SW480 (cell line): ENCODE measurements around the gene HCCS.

Experiments used
- DNase-seq: peaks from one replicate; pipeline ENCODE4 v3.0.0-alpha.2; 2016; ENCODE audit warnings: low spot score

The HCCS gene

DNA sequence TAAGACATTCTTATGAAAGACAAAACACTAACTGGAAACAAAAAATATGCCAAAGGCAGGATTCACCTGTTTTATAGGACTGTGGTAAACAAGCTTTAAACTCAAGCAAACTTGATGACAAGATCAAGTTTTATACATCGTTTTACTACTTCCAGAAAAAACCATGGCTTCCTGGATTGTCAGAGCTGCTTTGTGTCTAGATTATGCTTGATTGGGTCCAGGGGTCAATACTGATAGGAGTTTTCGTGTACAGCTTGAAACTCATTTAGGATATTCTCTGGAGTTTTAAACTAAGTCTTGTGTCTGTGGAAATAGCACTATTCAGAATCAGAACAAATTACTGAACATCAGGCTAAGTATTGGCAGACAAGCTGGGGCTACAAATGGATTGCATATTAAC lies 13.0 kb downstream of the HCCS start:
- DNase-seq, result no peak

DNA sequence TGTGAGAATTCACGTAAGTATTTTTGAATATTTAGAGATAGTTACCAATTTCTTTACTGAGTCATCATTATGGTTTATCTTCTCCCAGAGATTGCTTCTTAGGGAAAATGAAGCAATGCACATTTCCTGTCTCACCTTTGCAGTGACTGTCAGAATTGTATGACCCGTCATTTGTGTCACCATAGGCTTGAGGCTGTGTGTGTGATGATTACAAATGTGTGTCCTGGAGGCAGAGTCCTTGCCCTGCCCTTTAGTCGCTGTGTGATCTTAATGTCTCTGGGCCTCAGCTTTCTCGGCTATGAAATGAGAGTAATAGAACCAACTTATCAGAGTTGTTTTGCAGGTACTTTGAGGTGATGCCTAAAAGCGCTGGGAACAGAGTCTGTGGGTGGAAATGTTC lies 13.9 kb downstream of the HCCS start:
- DNase-seq, result no peak

DNA sequence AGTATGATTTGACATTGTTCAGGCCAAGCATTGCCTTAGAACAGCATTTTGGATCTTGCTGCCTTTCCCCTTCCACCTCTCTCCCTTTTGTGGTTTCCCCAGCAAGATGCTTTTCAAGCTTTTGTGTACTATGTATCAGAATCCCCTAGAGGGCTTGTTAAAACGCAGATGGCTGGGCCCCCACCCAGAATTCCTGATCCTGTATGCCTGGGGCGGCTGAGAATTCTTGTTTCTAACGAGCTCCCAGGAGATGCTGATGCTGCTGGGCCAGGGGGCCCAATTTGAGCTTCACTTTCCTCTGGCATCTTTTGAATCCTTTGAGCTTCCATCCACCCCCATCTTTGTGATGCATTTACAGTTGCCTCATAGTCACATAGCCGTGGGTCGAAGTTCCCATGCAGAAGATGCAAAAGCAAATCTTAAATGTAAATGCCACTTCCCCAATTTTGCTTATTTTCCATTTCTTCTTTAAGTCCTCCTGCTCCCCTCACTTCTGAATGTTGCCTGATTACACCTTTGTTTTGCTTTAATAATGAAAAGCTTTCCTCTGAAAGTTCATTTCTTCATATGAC lies 18.5 kb downstream of the HCCS start:
- DNase-seq, result no peak

DNA sequence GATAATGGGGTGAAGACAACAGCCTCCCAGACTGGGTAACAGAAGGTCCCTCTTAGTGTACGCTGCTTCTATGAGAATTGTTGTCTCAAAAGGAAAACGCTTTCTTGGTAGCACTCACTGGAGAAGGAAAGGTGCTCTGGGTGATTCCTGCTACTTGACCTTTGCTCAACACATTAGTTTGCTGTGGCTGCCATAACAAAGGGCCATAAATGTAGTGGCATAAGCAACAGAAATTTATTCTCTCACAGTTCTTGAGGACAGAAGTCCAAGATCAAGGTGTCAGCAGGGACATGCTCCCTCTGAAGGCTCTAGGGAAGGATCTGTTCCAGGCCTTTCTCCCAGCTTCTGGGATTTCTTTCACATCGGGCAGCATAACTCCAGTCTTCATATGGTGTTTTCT lies 19.0 kb downstream of the HCCS start:
- no peak for DNase-seq

DNA sequence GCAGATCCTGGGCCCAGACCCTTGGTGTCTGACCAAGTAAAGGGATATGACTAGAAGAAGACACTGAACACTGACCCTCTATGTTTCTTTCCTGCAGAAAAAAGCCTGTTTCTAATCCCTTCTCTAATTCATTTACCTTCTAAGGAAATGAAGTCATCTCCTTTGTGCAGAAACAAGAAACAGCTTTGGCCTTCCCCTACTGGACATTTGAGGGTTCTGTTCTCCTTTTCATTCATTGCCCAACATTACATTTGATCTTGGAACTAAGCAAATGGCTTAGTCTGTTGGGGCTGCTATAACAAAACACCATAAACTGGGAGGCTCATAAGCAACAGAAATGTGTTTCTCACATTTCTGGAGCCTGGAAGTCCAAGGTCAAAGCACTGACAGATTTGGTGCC lies 20.0 kb downstream of the HCCS start:
- DNase-seq, result no peak

DNA sequence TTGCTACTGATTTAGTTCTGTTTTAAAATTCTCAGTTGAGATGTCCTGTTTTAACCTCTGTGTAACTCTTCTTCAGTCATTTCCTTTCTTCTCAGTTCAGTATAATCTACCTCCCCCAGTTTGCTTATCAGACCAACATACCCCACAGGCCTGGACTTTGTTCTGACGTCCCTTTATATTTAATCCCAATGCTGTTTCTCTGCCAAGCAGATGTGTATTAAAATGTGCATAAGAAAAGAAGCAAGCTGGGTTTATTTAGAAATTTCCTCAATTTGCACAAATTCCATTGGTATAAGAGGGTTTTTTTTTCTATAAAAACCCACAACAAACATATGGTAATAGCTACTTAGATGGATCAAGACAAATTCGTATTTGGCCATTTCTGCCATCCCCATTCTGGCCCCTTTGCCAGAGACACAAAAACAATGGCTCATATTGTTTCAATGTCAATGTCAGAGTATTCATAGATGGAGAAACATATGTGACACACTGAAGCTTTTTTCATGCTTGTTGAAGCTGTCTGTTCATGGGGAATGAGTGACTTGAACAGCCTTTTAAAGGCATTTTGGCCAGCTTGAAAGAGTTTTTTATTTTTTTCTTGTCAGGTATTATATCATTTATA lies 24.5 kb downstream of the HCCS start:
- DNase-seq, result no peak

DNA sequence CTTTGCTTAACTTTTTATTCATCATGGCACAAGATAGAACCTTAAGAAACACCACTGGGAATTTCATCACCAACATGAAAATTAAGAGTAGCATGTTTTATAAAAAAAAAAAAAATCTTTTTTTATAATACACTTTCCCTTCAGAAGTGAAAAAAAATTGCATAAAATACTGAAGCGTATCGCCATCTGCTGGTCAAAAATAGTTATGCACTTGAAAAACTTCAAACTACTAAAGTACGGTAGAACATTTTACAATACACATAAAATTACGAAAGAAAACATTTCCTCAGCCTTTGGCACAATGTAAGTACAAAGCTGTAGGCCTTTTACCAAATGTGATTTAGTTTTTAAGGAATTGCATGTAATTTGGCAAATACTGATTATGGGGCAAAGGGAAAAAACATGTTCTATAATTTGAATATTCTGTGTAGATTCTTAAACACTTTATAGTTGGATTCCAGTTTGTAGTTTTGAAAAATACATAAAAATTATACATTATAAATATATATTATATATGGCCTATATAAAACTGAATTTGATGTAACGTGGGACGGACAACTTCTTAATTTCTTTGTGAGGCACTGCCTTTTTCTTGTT lies 26.5 kb downstream of the HCCS start:
- peak; percentile 9 for DNase-seq

DNA sequence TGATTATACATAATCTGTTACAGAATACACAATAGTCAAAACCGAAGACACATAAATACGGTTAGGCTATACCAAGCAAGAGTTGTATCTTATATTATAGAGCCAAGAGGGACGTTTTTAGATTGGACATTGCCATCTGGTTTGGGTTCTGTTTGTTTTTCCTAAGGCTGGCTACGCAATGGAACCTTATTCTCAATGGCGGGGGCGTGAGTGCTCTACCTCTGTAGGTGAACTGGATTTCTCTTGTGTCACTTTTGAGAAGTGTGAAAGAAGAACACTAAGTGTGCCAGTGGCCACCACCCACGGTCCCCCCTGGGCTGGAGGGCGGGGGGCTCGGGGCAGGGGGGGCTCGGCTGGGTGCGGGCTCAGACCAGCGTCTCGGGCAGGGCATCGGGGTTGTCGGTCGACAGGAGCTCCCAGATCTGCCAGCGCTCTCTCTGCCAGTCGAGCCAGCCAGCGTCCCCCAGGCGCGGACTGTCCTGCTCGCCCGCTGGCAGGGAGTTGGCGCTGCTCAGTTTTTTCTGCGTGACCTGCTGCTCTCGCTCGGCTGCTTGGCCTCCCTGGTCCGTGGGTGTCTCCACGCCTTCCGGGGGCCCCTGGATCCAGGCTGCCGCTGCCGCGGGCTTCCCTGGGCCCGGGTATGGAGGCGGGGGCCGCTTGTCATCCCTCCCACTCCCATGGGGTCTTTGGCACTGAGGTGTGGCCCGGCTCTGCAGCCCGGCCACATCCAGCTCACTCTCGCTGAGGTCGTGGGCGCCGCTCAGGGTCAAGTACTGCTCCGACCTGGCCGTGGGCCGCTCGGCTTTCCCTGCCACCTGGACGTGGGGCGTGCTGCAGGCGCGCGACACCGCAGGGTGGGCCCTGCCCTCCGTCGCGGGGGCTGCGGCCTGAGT lies 27.6 kb downstream of the HCCS start:
- no peak for DNase-seq

DNA sequence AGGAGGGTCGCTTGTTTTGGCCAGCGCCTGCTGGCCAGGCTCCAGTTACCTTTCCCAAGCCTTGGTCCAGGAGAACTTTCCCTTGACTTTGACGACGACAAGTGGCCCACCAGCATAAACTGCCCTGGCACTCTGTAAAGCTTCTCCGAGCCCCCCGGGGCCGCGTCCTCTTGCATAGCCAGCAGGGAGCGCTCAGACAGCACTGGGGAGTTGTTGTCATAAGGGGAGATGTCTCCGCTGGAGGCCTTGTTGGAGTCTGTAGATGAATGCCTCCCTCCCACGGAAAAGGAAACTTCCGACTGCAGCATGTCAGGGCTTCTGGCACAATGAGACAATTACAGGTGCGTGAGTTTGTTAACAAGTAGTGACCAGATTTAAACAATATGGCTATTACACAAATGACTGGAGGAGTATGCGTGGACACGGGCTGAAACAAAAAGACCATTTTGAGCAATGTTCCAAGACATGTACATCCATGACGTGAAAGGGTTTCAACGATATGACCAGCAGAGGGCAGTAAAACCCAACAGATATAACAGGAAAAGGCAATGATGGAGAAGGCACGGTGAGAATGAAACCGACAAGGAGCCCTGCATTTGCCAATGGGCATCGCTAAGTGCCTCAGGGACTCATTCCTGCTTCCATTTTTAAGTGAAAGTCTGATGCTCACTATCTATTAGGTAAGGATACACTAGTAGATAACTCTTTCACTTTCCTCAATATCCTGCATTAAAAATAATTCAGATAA lies 33.0 kb downstream of the HCCS start:
- peak; percentile 67 for DNase-seq

DNA sequence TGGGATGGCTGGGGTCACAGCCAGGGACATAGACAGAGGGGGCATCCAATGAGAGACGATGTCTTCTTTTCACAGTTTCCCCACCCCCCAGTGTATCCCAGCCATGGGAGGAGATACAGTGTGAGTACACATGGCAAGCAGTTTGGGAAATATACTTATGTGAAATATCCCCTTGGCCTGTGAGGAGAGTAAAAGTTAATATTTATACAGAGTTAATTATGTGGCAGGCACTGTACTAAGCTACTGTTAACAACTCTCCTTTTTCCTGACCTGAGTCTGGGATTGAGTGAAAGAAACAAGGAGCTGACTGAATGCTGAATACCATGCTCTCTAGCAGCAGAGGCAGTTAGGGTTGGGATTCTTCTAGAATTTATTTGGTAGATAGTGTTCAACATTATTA lies 35.3 kb downstream of the HCCS start:
- DNase-seq, result no peak

DNA sequence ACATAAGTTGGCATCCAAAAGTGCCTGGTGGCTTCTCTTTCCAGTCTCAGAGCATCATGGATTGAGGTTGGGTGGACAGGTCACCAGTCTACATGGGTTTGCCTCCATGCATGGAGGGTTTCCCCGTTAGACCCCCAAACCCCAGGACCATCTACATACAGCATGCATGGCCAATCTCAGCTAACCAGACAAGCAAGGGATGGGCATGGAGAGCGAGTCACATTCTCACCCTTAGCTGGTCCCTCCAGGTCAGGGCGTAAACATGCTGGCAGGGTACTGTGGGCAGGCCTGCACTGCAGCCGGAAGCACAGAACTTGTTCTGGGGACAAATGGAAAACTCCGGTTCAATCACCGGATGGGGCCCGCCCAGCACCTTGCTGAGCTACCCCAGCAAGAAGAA lies 37.3 kb downstream of the HCCS start:
- no peak for DNase-seq

DNA sequence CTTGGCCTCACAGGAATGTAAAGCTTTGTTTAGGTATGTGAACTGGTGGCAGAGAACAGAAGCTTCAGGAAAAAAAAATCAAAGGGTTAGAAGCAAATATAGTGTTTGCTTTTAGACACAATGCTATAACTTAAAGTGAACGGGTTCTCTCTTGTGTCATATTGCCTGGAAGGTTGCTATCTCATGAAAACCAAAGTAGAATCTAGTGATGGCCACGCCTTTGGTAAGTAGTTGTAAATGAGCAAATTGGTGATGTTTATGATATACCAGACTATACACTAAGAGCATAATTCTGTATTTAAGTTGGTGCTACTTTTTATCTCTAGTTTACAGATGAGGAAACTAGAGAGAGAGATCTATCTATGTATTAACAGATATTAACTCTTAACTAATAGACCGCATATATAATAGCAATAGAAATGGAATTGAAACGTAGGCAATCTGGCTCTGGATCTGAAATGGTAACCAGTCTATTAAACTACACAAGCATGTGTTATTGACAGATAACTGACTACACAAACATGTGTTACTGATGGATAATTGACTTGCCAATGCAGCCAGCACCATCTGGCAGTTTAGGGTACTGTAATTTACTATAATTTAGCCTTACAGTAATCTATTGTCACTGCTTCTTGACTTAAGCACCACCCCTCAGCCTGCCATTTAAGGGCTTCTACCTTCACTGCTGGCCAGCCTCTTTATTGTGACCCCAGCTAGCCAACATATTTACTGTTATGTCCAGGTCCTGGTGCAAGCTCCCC lies 40.8 kb downstream of the HCCS start:
- DNase-seq, result no peak

DNA sequence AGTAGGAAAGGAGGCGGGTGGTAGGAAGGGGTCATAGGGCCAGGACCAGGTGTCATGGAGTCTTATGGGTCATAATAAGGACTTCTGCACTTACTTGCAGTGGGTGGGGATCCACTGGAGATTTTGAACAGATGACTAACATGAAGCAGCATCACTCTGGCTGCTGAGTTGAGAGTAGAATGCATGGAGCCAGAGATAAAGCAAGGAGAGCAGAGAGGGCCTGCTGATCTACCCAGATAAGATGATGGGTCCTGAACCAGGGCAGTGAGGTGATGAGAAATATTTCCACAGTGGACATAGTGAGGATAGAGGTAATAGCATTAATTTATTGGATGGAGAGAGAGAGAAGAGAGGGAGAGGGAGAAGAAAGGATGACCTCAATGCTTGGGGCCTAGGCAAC lies 48.0 kb downstream of the HCCS start:
- no peak for DNase-seq

DNA sequence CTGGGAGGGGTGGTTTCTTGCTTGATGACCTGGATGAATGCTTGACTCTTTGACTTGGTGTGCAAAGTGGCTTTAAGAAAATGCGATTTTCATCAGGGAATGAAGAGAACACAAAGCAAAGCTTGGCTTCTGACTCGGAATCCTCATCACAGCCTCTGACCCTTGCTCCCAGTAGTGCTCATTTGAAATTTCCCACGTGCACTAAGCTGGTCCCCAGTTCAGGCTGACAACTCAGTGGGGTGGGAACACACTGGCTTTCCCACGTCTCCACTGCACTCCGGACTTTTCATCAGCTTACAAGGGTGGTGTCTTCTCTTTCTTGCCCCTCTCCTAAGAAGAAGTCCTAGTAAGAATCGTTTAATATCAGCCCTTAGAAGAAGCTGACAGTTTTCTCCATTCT lies 53.3 kb downstream of the HCCS start:
- no peak for DNase-seq

DNA sequence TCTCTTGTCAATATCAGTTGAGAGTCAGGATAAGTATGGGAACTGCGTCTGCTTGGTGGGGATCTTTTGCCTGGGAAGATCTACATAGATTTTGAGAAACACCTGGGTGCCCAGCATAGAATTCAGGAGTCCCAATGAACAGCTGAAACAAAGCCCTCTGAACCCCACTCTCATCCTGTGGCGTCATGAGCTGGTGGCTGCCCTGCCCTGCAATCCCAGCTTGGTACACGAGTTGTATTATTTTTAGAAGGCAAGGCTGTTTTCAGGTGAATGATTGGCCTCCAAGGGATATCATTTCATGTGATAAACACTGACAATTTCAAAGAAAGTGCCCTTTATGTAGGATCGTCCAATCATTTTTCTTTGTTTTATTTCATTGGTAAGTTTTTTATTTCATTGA lies 60.8 kb downstream of the HCCS start:
- no peak for DNase-seq

DNA sequence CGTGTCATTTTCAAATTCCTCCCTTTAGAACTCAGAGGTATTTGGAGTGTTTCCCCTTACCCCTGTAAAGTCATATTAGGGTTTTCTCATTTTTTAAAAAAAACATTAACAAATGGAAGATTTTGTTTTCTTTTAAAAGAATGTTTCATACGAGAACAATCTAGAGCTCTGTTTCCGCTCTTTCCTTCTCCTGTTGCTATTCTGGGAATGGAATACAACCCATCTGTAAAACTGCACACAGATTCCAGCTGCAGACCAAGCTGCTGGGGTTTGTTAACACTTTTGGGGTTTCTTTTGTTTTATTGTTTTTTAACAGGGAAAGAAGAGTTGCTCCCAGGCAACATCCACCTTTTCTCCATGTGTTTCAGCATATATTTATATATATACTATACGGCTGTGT lies 61.3 kb downstream of the HCCS start:
- no peak for DNase-seq
